T follicular helper cell (primary cell): ENCODE measurements around the gene MEX3D.
"Not testable (repeated sequence)": the region's sequence is repeated elsewhere in the genome, so short reads cannot be mapped to it uniquely, and the experiment has no call there.

Experiments
- DNase-seq: peaks from one replicate; pipeline ENCODE4 v3.0.0-alpha.2; 2020; ENCODE audit warnings: low read depth

Gene MEX3D

GRCh38 chr19:1519802-1520201, 48.3 kb downstream of the MEX3D start:
- not testable (repeated sequence) for DNase-seq

GRCh38 chr19:1518471-1518870, 49.7 kb downstream of the MEX3D start:
- DNase-seq: no peak

GRCh38 chr19:1516395-1516753, 51.8 kb downstream of the MEX3D start:
- no peak for DNase-seq

GRCh38 chr19:1514986-1515721, 53.0 kb downstream of the MEX3D start:
- DNase-seq: no peak

GRCh38 chr19:1514295-1514661, 53.8 kb downstream of the MEX3D start:
- no peak for DNase-seq

GRCh38 chr19:1513499-1514294, 54.4 kb downstream of the MEX3D start:
- DNase-seq: peak; percentile 54

- peak; percentile 34 for DNase-seq
These were observed 55.2 kb downstream of the MEX3D start, which contains the start of gene ADAMTSL5 for GRCh38 chr19:1512671-1513498. ADAMTSL5 (minus strand) TSS chr19:1513019; CDS start chr19:1510943, 2,076 bp downstream.

GRCh38 chr19:1511318-1512317, 56.5 kb downstream of the MEX3D start:
- no peak for DNase-seq

GRCh38 chr19:1510807-1511206, 57.3 kb downstream of the MEX3D start:
- DNase-seq: no peak

GRCh38 chr19:1510442-1510806, 57.7 kb downstream of the MEX3D start:
- no peak for DNase-seq

- no peak for DNase-seq
These were observed 58.3 kb downstream of the MEX3D start for GRCh38 chr19:1509602-1510441.

GRCh38 chr19:1508507-1508856, 59.6 kb downstream of the MEX3D start:
- DNase-seq: no peak

GRCh38 chr19:1507763-1508506, 60.2 kb downstream of the MEX3D start:
- peak; percentile 93 for DNase-seq

GRCh38 chr19:1507192-1507660, 60.9 kb downstream of the MEX3D start:
- no peak for DNase-seq

GRCh38 chr19:1505991-1506881, 61.9 kb downstream of the MEX3D start:
- DNase-seq: no peak

- no peak for DNase-seq
These were observed 63.1 kb downstream of the MEX3D start for GRCh38 chr19:1505012-1505411.
